ENCODE data around the gene ACO1.

GRCh38 chr9:32384002-32384363, 460 bp upstream of the ACO1 start:
- TF ChIP-seq CTCF (optimal IDR thresholded peaks at IDR 0.05 in 1 of 3, IDR thresholded peaks at IDR 0.05 in 1 of 3, conservative IDR thresholded peaks at IDR 0.05 in 1 of 3; ENCODE audit: extremely low read depth in 1 of 3, insufficient read depth in 2 of 3, low read length in 3 of 3) = no peak
- TF ChIP-seq EZH2 (IDR thresholded peaks at IDR 0.05; ENCODE audit: low read length) = no peak

Data from keratinocyte (primary cell).